Fibroblast of lung (primary cell): Measurements from ENCODE around the gene ATP6V0E2.
"Not testable (repeated sequence)": the region's sequence is repeated elsewhere in the genome, so short reads cannot be mapped to it uniquely, and the experiment has no call there.

Source experiments
- CTCF ChIP-seq, 2 donors: IDR thresholded peaks in 1 of 2; conservative IDR thresholded peaks in 1 of 2; 1 replicate in 1 of 2; 2 replicates in 1 of 2; pipeline ENCODE4 v1.5.1; 2011 to 2012; ENCODE audit warnings: low read length in 2 of 2, control low read depth in 1 of 2, inconsistent platforms in 1 of 2, low read depth in 1 of 2, mild to moderate bottlenecking in 1 of 2
- EZH2 ChIP-seq: IDR thresholded peaks from 2 replicates; pipeline ENCODE4 v1.5.1; 2012; ENCODE audit warnings: low read length, control low read depth, mild to moderate bottlenecking; ENCODE audit errors: missing control alignments

GRCh38 chr7:149890715-149891114, 16.9 kb downstream of the ATP6V0E2 start:
- not testable (repeated sequence) for TF ChIP-seq CTCF (conservative IDR thresholded peaks at IDR 0.05 in 1 of 2, IDR thresholded peaks at IDR 0.05 in 1 of 2; ENCODE audit: low read depth in 1 of 2, low read length in 2 of 2); EZH2
